K562 (cell line): ENCODE results near the gene PTRH1. TPM values are rescaled to one million over a fixed set of nuclear protein-coding genes. Genes with fewer than 3 reads are reported as not detected.

Source experiments
- ATAC-seq: fragments of 200-7000 bp; cut with Tn5 transposase; 3 replicates; pipeline ENCODE4 v1.9.1; 2020; ENCODE audit warnings: moderate library complexity
- BruUV-seq: library from RNA; stranded (reverse); fragments of 400-500 nt; replicated peaks from 2 replicates; lab custom pipeline; 2021; lab: Mats Ljungman, UMichigan
- CTCF ChIA-PET: fragments of 300-600 bp; formaldehyde crosslinking; extraction: SDS; loops from one replicate; lab custom pipeline; 2021; ENCODE audit warnings: low intra/inter-chr PET ratio; lab: Yijun Ruan, JAX
- POLR2A ChIA-PET: fragments of 300-600, 350-650 bp; sonication (Branson Sonifier 250); formaldehyde crosslinking; extraction: SDS; loops from one replicate; lab custom pipeline; 2021; ENCODE audit warnings: antibody characterized with exemption, inconsistent platforms; lab: Yijun Ruan, JAX
- DNase-seq, 4 experiments: peaks; one replicate each; pipeline versions ENCODE4 v3.0.0 to v3.0.0-alpha.2; 2011 to 2018; ENCODE audit warnings: low spot score in 3 of 4, mixed read lengths in 3 of 4; ENCODE audit errors: extremely low read depth in 1 of 4
- FAIRE-seq: peaks from 2 replicates; lab custom pipeline; 2011; peaks lifted over from hg19 to GRCh38; lab: Jason Lieb, UNC
- H2AFZ ChIP-seq: 2 replicates; pipeline ENCODE4 v1.6.0; 2011; ENCODE audit warnings: low read depth, low read length, control low read depth, inconsistent platforms
- H3K27ac ChIP-seq: fragments of 200-600 bp; 3 replicates; pipeline ENCODE4 v1.8.0; 2011; ENCODE audit warnings: low read depth, mild to moderate bottlenecking, control low read depth, inconsistent platforms, low read length, moderate library complexity, mixed read lengths; ENCODE audit errors: extremely low read depth
- H3K27me3 ChIP-seq, 2 experiments: fragments of 300-600 bp in 1 of 2; 2 replicates in 1 of 2; 3 replicates in 1 of 2; pipeline versions ENCODE4 v1.6.0 to v1.8.0; 2011; ENCODE audit warnings: inconsistent platforms in 2 of 2, low read length in 2 of 2, mild to moderate bottlenecking in 1 of 2, mixed read lengths in 1 of 2, moderate library complexity in 1 of 2; ENCODE audit not compliant: control insufficient read depth in 2 of 2, insufficient read depth in 2 of 2
- H3K36me3 ChIP-seq: fragments of 300-600 bp; 3 replicates; pipeline ENCODE4 v1.8.0; 2011; ENCODE audit warnings: mild to moderate bottlenecking, low read length, inconsistent platforms; ENCODE audit not compliant: control insufficient read depth, insufficient read depth
- H3K4me1 ChIP-seq, 2 experiments: fragments of 200-600 bp in 1 of 2; replicated peaks in 1 of 2; 2 replicates in 1 of 2; 3 replicates in 1 of 2; pipeline versions ENCODE4 v1.5.1 to v1.8.0; 2011; ENCODE audit warnings: inconsistent platforms in 2 of 2, low read length in 2 of 2, mild to moderate bottlenecking in 1 of 2, mixed read lengths in 1 of 2, moderate library complexity in 1 of 2; ENCODE audit not compliant: control insufficient read depth in 2 of 2, insufficient read depth in 2 of 2
- H3K4me2 ChIP-seq: 2 replicates; pipeline ENCODE4 v1.6.1; 2011; ENCODE audit warnings: low read length, control low read depth, inconsistent platforms, mixed read lengths; ENCODE audit not compliant: insufficient read depth
- H3K4me3 ChIP-seq: fragments of 200-600 bp; sonication (generic), shearing (Covaris generic); 2 replicates; pipeline ENCODE4 v1.5.1; 2016; ENCODE audit warnings: control low read depth, inconsistent platforms
- H3K79me2 ChIP-seq: fragments of 200-600 bp; 3 replicates; pipeline ENCODE4 v1.8.0; 2011; ENCODE audit warnings: low read length, inconsistent platforms; ENCODE audit not compliant: control insufficient read depth, insufficient read depth
- H3K9ac ChIP-seq, 2 experiments: 2 replicates each; pipeline versions ENCODE4 v1.6.0 to v1.6.1; 2011; ENCODE audit warnings: low read depth in 2 of 2, low read length in 2 of 2, control low read depth in 1 of 2, inconsistent platforms in 1 of 2, mild to moderate bottlenecking in 1 of 2, mixed read lengths in 1 of 2; ENCODE audit not compliant: insufficient read depth in 1 of 2
- H3K9me1 ChIP-seq: one replicate; pipeline ENCODE4 v1.6.0; 2011; ENCODE audit warnings: inconsistent platforms, mild to moderate bottlenecking, low read length, moderate library complexity; ENCODE audit not compliant: control insufficient read depth, insufficient read depth
- H3K9me3 ChIP-seq: replicated peaks from 2 replicates; pipeline ENCODE4 v1.5.1; 2011; ENCODE audit warnings: low read depth, low read length, inconsistent platforms; ENCODE audit not compliant: control insufficient read depth, insufficient read depth
- H4K20me1 ChIP-seq: replicated peaks from 2 replicates; pipeline ENCODE4 v1.6.1; 2011; ENCODE audit warnings: low read length, inconsistent platforms, mixed read lengths; ENCODE audit not compliant: control insufficient read depth, insufficient read depth
- CAMTA2 ChIP-seq: fragments of 250-450 bp; sonication (Bioruptor Pico); conservative IDR thresholded peaks from 2 replicates; pipeline ENCODE4 v1.5.1; 2022
- CHD1 ChIP-seq: fragments of 200-600 bp; sonication (generic); IDR thresholded peaks from one replicate; pipeline ENCODE4 v1.6.1; 2012; ENCODE audit warnings: mild to moderate bottlenecking, moderate library complexity, low read length, inconsistent platforms
- EGR1 ChIP-seq: fragments of 450-650 bp; conservative IDR thresholded peaks from 2 replicates; pipeline ENCODE4 v1.6.1; 2017; ENCODE audit warnings: mild to moderate bottlenecking
- SIX5 ChIP-seq, 2 experiments: IDR thresholded peaks; 2 replicates each; pipeline ENCODE4 v1.6.1; 2011; ENCODE audit warnings: low read length in 2 of 2, borderline replicate concordance in 1 of 2, low read depth in 1 of 2, mild to moderate bottlenecking in 1 of 2, moderate library complexity in 1 of 2; ENCODE audit not compliant: insufficient read depth in 1 of 2
- SLC30A9 ChIP-seq: fragments of 250-450 bp; sonication (Bioruptor Pico); IDR thresholded peaks from 2 replicates; pipeline ENCODE4 v1.8.0; 2022; ENCODE audit warnings: mild to moderate bottlenecking, moderate library complexity
- SUPT5H ChIP-seq: fragments of 450-650 bp; IDR thresholded peaks from 2 replicates; pipeline ENCODE4 v1.6.1; 2016
- TAF1 ChIP-seq: IDR thresholded peaks from 2 replicates; pipeline ENCODE4 v1.6.1; 2011; ENCODE audit warnings: mild to moderate bottlenecking, low read length, moderate library complexity; ENCODE audit not compliant: insufficient read depth, control insufficient read depth, severe bottlenecking; ENCODE audit errors: extremely low read depth
- ZBED1 ChIP-seq: IDR thresholded peaks from 2 replicates; pipeline ENCODE4 v1.6.1; 2014
- ZBTB7A ChIP-seq: IDR thresholded peaks from 2 replicates; pipeline ENCODE4 v1.6.1; 2011; ENCODE audit warnings: low read depth, mild to moderate bottlenecking, low read length, moderate library complexity, borderline replicate concordance; ENCODE audit not compliant: control insufficient read depth
- ZC3H4 ChIP-seq: sonication (generic); formaldehyde crosslinking; IDR thresholded peaks from 2 replicates; pipeline ENCODE4 v1.9.0; 2021; ENCODE audit warnings: missing genetic modification reagents, borderline replicate concordance
- WGBS: fragments of 100-300 bp; shearing (Covaris generic); methylation state at CpG from one replicate; pipeline ENCODE4 v1.1.6; 2016; ENCODE audit warnings: low coverage, mixed read lengths; ENCODE audit not compliant: insufficient coverage; ENCODE audit errors: missing lambda C conversion rate; 5-methylcytosine and 5-hydroxymethylcytosine counted together
- in situ Hi-C: fragments of 300-500 bp; cut with MboI; formaldehyde crosslinking; loops from 4 replicates; pipeline ENCODE4 v1.15.0; 2018; ENCODE audit warnings: inconsistent platforms, mixed read lengths
- intact Hi-C: fragments of 100-400 bp; cut with micrococcal nuclease; formaldehyde crosslinking; loops from 2 replicates; pipeline ENCODE4 v1.14.2; 2022
- polyA plus RNA-seq, 8 experiments: library from polyadenylated mRNA; depleted of rRNA in 4 of 8; stranded (reverse) in 5 of 8; unstranded in 3 of 8; fragments of >200 nt; fragmentation: Nextera tagmentation in 2 of 8; fragmentation: Illumina TruSeq in 1 of 8; extraction: Ambion mirVana in 2 of 8; extraction: Trizol in 1 of 8; gene quantifications; 2 replicates each; pipeline versions ENCODE4 v1.2.1 to v1.2.3, GENCODE V29; 2011 to 2014; ENCODE audit warnings: inconsistent platforms in 1 of 8, missing spikeins in 1 of 8
- total RNA-seq, 7 experiments: library from RNA; depleted of rRNA in 6 of 7; stranded (reverse); fragments of >200 nt in 6 of 7; fragmentation: Illumina TruSeq in 2 of 7; extraction: Trizol in 2 of 7; gene quantifications; 2 replicates each; pipeline versions ENCODE4 v1.2.1 to v1.2.3, GENCODE V29; 2011 to 2021; ENCODE audit warnings: low replicate concordance in 1 of 7
- TF ChIP-seq, protein P1 (sequence below): fragments of 250-450 bp; sonication (Bioruptor Pico); IDR thresholded peaks from 2 replicates; pipeline ENCODE4 v1.5.0; 2022; ENCODE audit warnings: mild to moderate bottlenecking
- TF ChIP-seq, protein P2 (sequence below): fragments of 450-650 bp; IDR thresholded peaks from 2 replicates; pipeline ENCODE4 v1.6.1; 2016
- TF ChIP-seq, protein P3 (sequence below), 3 experiments: fragments of 200-800 bp in 1 of 3; sonication (Bioruptor generic) in 1 of 3; sonication (generic) in 1 of 3; formaldehyde crosslinking in 1 of 3; IDR thresholded peaks; 2 replicates each; pipeline versions ENCODE4 v1.6.1 to v1.8.0; 2016 to 2022; ENCODE audit warnings: mild to moderate bottlenecking in 2 of 3, missing compliant biosample characterization in 2 of 3, missing genetic modification characterization in 2 of 3, missing genetic modification reagents in 1 of 3
- TF ChIP-seq, protein P4 (sequence below): sonication (generic); formaldehyde crosslinking; IDR thresholded peaks from 2 replicates; pipeline ENCODE4 v1.8.0; 2022; ENCODE audit warnings: mild to moderate bottlenecking, missing genetic modification reagents
- TF ChIP-seq, protein P5 (sequence below): fragments of 200-800 bp; sonication (Bioruptor generic); IDR thresholded peaks from 2 replicates; pipeline ENCODE4 v1.6.1; 2017; ENCODE audit warnings: missing genetic modification characterization, missing compliant biosample characterization

PTRH1 gene
- total and polyA plus RNA-seq, 9 of the 15 experiments (the other 6 are each of a cell fraction or from before 2014, with no cell fraction given): 0.63 to 43.1 (median 5.7) TPM

DNA sequence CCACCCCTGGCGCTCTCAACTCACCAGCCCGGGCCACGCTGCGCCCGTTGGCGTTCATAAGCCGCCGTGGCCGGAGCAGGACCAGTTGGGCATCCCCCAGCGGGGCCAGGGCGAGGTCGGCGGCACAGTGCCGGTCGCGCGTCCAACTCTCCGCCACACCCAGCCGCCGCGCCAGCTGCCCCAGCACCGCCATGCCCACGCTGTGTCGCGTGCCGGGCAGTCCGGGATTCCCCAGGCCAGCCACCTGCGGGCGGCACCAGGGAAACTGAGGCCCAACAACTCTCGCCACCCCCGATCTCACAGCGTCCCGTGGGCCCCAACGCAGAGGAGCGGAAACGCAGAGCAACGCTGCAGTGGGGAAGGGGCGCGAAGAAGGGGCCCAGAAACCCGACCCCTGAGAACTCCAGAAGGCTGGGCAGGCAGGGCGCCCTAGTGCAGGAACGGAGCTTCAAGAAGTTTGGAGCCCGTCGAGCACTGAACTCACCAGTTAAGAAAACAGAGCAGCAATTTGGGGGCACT is 453 bp downstream of the PTRH1 start:
- in situ Hi-C loops: no loop called here
- ATAC-seq: peak; percentile 15
- no peaks in the 10 kb centered on the region for H3K9me3 ChIP-seq
- H3K27me3 ChIP-seq: no peaks in the 10 kb centered on the region
- peaks cover 4% of the 10 kb centered on the region for H3K9me1 ChIP-seq
- H3K4me1 ChIP-seq: peaks cover 4 to 55% of the 10 kb centered on the region in 2 experiments; a peak in 4 of 5 replicates
- BruUV-seq: TSS peak; percentile 82
- ChIA-PET CTCF (no interaction called here), POLR2A (interaction anchor here (0.6 to 1.3 kb wide), 7 partner anchors 10 to 176 kb away, joined by 3 to 7 read pairs (median 4); partner anchors contain the start of gene TOR2A)
- peak in 2 of 4 experiments; percentile 49 to 54 for DNase-seq
- H4K20me1 ChIP-seq: peaks cover 3% of the 10 kb centered on the region; the same call in 1 of the 2 replicates
- H3K36me3 ChIP-seq: no peaks in the 10 kb centered on the region
- WGBS: under 1% methylated on average over 41 of the region's 44 CpGs
- no peak for FAIRE-seq
- H3K27ac ChIP-seq: peak overlapping the region; percentile 64
- intact Hi-C loops: no loop called here
- 0 out of 3 replicates have a peak, but pooled peaks cover 3% of the 10 kb centered on the region for H3K79me2 ChIP-seq
- H2AFZ ChIP-seq: peak overlapping the region; percentile 99
- peak overlapping the region; percentile 74 for H3K4me3 ChIP-seq
- H3K4me2 ChIP-seq: peak overlapping the region; percentile 87
- peak overlapping the region; percentile 69 to 98 for H3K9ac ChIP-seq
- TF ChIP-seq ZBTB7A: peak; percentile 56; the same call in 1 of the 2 replicates
- TF ChIP-seq, protein P1, sequence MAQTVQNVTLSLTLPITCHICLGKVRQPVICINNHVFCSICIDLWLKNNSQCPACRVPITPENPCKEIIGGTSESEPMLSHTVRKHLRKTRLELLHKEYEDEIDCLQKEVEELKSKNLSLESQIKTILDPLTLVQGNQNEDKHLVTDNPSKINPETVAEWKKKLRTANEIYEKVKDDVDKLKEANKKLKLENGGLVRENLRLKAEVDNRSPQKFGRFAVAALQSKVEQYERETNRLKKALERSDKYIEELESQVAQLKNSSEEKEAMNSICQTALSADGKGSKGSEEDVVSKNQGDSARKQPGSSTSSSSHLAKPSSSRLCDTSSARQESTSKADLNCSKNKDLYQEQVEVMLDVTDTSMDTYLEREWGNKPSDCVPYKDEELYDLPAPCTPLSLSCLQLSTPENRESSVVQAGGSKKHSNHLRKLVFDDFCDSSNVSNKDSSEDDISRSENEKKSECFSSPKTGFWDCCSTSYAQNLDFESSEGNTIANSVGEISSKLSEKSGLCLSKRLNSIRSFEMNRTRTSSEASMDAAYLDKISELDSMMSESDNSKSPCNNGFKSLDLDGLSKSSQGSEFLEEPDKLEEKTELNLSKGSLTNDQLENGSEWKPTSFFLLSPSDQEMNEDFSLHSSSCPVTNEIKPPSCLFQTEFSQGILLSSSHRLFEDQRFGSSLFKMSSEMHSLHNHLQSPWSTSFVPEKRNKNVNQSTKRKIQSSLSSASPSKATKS (CRISPR knock-in tag): no peak
- TF ChIP-seq SIX5 (IDR thresholded peaks at IDR 0.05; ENCODE audit: borderline replicate concordance in 1 of 2, insufficient read depth in 1 of 2, low read depth in 1 of 2, low read length in 2 of 2): no peak
- TF ChIP-seq CAMTA2 (CRISPR knock-in tag): no peak
- TF ChIP-seq, protein P2, sequence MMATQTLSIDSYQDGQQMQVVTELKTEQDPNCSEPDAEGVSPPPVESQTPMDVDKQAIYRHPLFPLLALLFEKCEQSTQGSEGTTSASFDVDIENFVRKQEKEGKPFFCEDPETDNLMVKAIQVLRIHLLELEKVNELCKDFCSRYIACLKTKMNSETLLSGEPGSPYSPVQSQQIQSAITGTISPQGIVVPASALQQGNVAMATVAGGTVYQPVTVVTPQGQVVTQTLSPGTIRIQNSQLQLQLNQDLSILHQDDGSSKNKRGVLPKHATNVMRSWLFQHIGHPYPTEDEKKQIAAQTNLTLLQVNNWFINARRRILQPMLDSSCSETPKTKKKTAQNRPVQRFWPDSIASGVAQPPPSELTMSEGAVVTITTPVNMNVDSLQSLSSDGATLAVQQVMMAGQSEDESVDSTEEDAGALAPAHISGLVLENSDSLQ: no peak
- TF ChIP-seq, protein P3, sequence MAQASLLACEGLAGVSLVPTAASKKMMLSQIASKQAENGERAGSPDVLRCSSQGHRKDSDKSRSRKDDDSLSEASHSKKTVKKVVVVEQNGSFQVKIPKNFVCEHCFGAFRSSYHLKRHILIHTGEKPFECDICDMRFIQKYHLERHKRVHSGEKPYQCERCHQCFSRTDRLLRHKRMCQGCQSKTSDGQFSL (CRISPR knock-in tag; IDR thresholded peaks at IDR 0.05): no peak
- TF ChIP-seq, protein P3 (tag; IDR thresholded peaks at IDR 0.05): no peak
- TF ChIP-seq CHD1: peak; percentile 43
- TF ChIP-seq, protein P4, sequence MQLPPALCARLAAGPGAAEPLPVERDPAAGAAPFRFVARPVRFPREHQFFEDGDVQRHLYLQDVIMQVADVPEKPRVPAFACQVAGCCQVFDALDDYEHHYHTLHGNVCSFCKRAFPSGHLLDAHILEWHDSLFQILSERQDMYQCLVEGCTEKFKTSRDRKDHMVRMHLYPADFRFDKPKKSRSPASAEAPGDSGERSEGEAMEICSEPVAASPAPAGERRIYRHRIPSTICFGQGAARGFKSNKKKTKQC (CRISPR knock-in tag): 0 out of 2 replicates have a peak, but pooled peaks have one; percentile 14
- no peak for TF ChIP-seq SLC30A9 (CRISPR knock-in tag)
- TF ChIP-seq, protein P5, sequence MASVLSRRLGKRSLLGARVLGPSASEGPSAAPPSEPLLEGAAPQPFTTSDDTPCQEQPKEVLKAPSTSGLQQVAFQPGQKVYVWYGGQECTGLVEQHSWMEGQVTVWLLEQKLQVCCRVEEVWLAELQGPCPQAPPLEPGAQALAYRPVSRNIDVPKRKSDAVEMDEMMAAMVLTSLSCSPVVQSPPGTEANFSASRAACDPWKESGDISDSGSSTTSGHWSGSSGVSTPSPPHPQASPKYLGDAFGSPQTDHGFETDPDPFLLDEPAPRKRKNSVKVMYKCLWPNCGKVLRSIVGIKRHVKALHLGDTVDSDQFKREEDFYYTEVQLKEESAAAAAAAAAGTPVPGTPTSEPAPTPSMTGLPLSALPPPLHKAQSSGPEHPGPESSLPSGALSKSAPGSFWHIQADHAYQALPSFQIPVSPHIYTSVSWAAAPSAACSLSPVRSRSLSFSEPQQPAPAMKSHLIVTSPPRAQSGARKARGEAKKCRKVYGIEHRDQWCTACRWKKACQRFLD: peak; percentile 23; the same call in 1 of the 2 replicates
- 0 out of 2 replicates have a peak, but pooled peaks have one; percentile 14 for TF ChIP-seq EGR1
- peak; percentile 63; the same call in 1 of the 2 replicates for TF ChIP-seq ZC3H4 (CRISPR knock-in tag)
- TF ChIP-seq TAF1: no peak
- peak; percentile 37; the same call in 1 of the 2 replicates for TF ChIP-seq ZBED1
- TF ChIP-seq SUPT5H: no peak
